ENCODE results near the gene SMAD9.

Gene SMAD9

DNA sequence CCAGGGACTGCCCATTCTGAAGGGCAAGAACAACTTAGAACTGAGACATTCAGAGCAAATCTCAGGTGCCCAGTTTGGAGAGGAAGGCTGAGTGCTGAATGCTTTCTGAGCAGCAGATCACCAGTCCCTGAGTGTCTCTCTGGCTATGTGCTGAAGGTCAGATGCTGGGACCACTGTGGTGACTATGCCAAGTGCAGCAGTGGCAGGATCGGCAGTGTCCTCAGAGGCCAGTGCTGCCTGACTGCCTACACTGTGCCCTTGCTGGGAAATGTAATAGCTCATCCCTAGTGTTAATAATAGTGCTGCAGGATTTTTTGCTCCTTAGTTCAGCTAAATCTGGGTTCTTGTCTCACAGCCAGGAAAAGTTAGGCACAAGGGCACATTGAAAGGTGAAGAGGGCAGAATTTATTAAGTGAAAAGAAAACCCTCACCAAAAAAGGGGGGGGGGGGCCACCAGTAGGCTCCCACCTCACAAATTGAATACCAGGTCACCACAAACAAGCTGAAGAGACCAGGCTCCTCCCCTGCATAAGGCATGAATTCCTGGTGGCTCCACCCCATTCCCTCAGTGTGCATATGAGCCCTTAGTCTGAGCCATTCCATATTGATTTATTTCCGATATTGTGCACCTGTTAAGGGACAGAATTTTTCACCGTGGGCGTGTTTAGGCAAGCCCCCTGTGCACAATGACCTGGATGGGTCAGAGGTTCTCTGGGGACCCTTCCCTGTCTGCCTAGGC lies 82.5 kb downstream of the SMAD9 start:
- H3K27ac ChIP-seq, result no peak overlapping the region
- no peak for TF ChIP-seq ZFX (IDR thresholded peaks at IDR 0.05)
- TF ChIP-seq, protein P1, sequence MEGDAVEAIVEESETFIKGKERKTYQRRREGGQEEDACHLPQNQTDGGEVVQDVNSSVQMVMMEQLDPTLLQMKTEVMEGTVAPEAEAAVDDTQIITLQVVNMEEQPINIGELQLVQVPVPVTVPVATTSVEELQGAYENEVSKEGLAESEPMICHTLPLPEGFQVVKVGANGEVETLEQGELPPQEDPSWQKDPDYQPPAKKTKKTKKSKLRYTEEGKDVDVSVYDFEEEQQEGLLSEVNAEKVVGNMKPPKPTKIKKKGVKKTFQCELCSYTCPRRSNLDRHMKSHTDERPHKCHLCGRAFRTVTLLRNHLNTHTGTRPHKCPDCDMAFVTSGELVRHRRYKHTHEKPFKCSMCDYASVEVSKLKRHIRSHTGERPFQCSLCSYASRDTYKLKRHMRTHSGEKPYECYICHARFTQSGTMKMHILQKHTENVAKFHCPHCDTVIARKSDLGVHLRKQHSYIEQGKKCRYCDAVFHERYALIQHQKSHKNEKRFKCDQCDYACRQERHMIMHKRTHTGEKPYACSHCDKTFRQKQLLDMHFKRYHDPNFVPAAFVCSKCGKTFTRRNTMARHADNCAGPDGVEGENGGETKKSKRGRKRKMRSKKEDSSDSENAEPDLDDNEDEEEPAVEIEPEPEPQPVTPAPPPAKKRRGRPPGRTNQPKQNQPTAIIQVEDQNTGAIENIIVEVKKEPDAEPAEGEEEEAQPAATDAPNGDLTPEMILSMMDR (conservative IDR thresholded peaks at IDR 0.05), result no peak

DNA sequence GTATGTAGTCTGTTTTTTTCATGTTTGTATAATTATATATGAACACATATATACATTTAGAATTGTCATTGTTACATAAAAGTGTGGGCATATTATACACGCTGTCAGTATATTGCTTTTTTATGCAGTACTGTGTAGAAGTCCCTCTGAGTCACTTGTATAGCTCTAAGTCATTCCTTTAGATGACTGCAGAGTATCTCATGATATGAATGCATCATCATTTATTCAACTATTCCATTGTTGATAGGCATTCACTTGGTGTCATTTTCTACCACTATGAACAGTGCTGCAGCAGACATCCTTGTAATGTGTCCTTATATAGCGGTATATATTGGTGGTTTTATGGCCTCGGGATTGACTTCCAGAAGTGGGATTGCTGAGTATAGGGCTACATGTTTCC lies 85.7 kb downstream of the SMAD9 start:
- H3K27ac ChIP-seq, result no peak overlapping the region
- TF ChIP-seq ZFX (IDR thresholded peaks at IDR 0.05), result no peak
- TF ChIP-seq, protein P1 (conservative IDR thresholded peaks at IDR 0.05), result no peak

DNA sequence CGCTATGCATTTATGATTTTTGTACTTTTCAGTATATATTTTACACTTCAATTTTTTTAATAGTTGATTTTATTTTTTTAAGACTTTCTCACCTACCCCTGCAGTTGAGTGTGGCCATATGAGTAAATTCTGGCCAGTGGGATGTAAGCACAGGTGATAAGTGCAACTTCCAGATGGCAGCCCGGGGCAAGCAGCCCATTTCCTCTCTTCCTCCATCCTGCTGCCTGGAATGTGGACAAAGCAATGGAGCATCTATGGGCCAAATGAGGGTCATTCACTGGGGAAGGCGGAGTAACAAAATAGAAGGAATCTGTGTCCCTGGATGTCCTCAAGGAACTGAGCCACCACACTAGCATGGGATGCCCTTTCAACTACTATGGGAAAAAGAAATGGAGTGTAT lies 88.7 kb downstream of the SMAD9 start:
- no peak overlapping the region for H3K27ac ChIP-seq
- TF ChIP-seq, protein P1 (conservative IDR thresholded peaks at IDR 0.05), result no peak
- no peak for TF ChIP-seq ZFX (IDR thresholded peaks at IDR 0.05)

DNA sequence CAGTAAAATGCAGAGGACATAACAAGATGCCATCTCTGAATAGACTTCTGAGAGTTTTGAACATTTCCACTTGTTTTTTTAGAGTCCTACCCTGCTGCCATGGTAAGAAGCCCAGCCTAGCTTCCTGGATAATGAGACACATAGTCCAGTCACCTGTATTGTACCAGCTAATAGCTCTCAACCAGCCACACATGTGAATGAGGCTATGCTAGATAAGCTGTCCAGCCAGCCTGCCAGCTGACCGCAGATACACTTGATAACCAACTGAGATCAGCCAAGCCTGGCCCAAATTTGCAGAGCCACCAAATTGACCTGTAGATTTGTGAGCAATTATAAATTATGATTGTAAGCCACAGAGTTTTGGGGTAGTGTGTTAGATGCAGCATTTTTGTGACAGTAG lies 90.3 kb downstream of the SMAD9 start:
- no peak overlapping the region for H3K27ac ChIP-seq
- no peak for TF ChIP-seq ZFX (IDR thresholded peaks at IDR 0.05)

DNA sequence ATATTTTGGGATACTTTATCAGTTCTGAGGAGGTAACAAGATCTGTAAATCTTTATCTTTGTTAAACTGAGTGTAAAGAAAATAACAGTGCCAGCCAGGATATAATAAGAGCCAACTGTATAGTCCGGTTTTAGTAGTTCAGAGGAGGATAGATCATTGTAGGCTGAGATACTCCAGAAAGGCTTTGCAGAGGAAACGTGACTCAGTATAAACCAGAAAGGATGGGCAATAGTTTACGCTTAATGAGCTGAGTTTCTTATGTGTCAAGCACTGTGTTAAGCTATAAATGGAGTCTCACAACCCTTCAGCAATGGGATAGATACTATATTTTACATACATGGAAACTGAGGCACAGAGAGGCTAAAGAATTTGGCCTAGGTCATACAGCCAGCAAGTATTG lies 97.3 kb downstream of the SMAD9 start:
- H3K27ac ChIP-seq, result no peak overlapping the region
- no peak for TF ChIP-seq ZFX (IDR thresholded peaks at IDR 0.05)
- TF ChIP-seq, protein P1 (conservative IDR thresholded peaks at IDR 0.05), result no peak

DNA sequence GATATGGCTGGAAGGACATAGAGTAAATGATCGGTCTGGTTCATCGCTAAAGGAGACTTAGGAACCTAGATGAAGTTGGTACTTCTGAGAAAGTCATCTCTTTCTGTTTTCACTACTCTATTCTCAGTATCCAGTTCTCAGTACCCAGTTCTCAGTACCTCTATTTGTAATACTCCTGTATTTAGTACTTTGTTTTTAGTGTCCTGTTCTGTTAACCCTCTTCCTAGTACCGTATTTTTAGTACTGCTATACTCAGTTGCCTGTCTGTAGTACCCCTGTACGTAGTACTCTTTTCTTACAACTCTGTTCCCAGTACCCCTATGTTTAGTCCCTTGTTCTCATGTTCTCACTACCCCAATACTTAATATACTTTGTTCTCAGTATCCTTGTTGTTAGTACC lies 99.8 kb downstream of the SMAD9 start:
- H3K27ac ChIP-seq, result no peak overlapping the region
- TF ChIP-seq, protein P1 (conservative IDR thresholded peaks at IDR 0.05), result no peak
- TF ChIP-seq ZFX (IDR thresholded peaks at IDR 0.05), result no peak

DNA sequence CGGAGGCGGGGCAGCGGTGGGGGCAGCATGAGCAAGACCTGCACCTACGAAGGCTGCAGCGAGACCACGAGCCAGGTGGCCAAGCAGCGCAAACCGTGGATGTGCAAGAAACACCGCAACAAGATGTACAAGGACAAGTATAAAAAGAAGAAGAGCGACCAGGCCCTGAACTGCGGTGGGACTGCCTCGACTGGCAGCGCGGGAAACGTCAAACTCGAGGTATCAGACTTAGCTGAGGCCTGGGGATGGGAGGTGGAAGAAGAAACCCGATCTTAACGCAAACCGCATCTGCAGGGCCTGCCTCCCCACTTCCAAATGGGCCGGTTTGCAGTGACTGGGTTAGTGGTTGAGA lies 100.3 kb downstream of the SMAD9 start:
- TF ChIP-seq, protein P1 (conservative IDR thresholded peaks at IDR 0.05), result no peak
- 0 out of 2 replicates have a peak, but pooled peaks have one; percentile 2 for TF ChIP-seq ZFX (IDR thresholded peaks at IDR 0.05)
- H3K27ac ChIP-seq, result peak overlapping the region; percentile 76

Measured in C4-2B (cell line).